HG03060 (cell line): Measurements from ENCODE around the gene GRK2.
"Not testable (repeated sequence)": the region's sequence is repeated elsewhere in the genome, so short reads cannot be mapped to it uniquely, and the experiment has no call there.

Source experiments
- ATAC-seq: cut with Tn5 transposase; IDR thresholded peaks from one replicate; pipeline ENCODE4 v1.9.1; 2021; ENCODE audit warnings: low read depth, moderate number of reproducible peaks; ENCODE audit not compliant: unreplicated experiment

Gene GRK2

GRCh38 chr11:67253872-67254624 lies 12.2 kb upstream of the GRK2 start:
- no peak for ATAC-seq

- no peak for ATAC-seq
These were observed 11.5 kb upstream of the GRK2 start for GRCh38 chr11:67254798-67255197.

- ATAC-seq = no peak
These were observed 10.9 kb upstream of the GRK2 start for GRCh38 chr11:67255353-67255752.

- ATAC-seq = no peak
These were observed 10.4 kb upstream of the GRK2 start for GRCh38 chr11:67255864-67256263.

GRCh38 chr11:67256477-67257135 lies 9.7 kb upstream of the GRK2 start:
- no peak for ATAC-seq

GRCh38 chr11:67260406-67260805 lies 5.9 kb upstream of the GRK2 start:
- ATAC-seq = no peak

GRCh38 chr11:67260885-67261639 lies 5.2 kb upstream of the GRK2 start:
- not testable (repeated sequence) for ATAC-seq

GRCh38 chr11:67261640-67261945 lies 4.7 kb upstream of the GRK2 start:
- no peak for ATAC-seq

- ATAC-seq = no peak
These were observed 4.2 kb upstream of the GRK2 start for GRCh38 chr11:67261946-67262681.

GRCh38 chr11:67262731-67263675 lies 3.3 kb upstream of the GRK2 start:
- no peak for ATAC-seq

GRCh38 chr11:67264260-67264659 lies 2.0 kb upstream of the GRK2 start:
- ATAC-seq = no peak

GRCh38 chr11:67264877-67265632 lies 1.2 kb upstream of the GRK2 start:
- no peak for ATAC-seq

GRCh38 chr11:67265633-67266448 lies 432 bp upstream of the GRK2 start:
- no peak for ATAC-seq

- ATAC-seq = no peak
These were observed 1.2 kb downstream of the GRK2 start for GRCh38 chr11:67267188-67268080.

GRCh38 chr11:67268081-67268961 lies 2.0 kb downstream of the GRK2 start:
- no peak for ATAC-seq

GRCh38 chr11:67268962-67269268 lies 2.6 kb downstream of the GRK2 start:
- no peak for ATAC-seq
